Transverse colon (tissue), 4 donors: ENCODE data around the gene PDE4D. TPM values are rescaled to one million over a fixed set of nuclear protein-coding genes. Genes with fewer than 3 reads are reported as not detected.
"Not testable (repeated sequence)": the region's sequence is repeated elsewhere in the genome, so short reads cannot be mapped to it uniquely, and the experiment has no call there.

Experiments used
- DNase-seq: peaks from one replicate; pipeline ENCODE4 v3.0.0-alpha.2; 2019
- H3K27ac ChIP-seq, 4 donors: fragments of 200-600 bp; sonication (generic); 2 replicates each; pipeline ENCODE4 v1.5.1; 2016 to 2018; ENCODE audit warnings: inconsistent platforms in 4 of 4
- H3K27me3 ChIP-seq: fragments of 200-600 bp; sonication (generic); 2 replicates; pipeline ENCODE4 v1.5.1; 2017; ENCODE audit warnings: inconsistent platforms
- H3K36me3 ChIP-seq, 4 donors: fragments of 200-600 bp; sonication (generic); 2 replicates each; pipeline ENCODE4 v1.5.1; 2017 to 2019; ENCODE audit warnings: inconsistent platforms in 4 of 4
- H3K4me1 ChIP-seq, 4 donors: fragments of 200-600 bp; sonication (generic); 2 replicates each; pipeline ENCODE4 v1.5.1; 2017 to 2020; ENCODE audit warnings: inconsistent platforms in 4 of 4
- H3K4me3 ChIP-seq, 4 donors: fragments of 200-600 bp; sonication (generic); 1 replicate in 1 of 4; 2 replicates in 3 of 4; pipeline versions ENCODE4 v1.5.1 to v1.6.1; 2017 to 2019; ENCODE audit warnings: inconsistent platforms in 4 of 4
- H3K9me3 ChIP-seq, 2 donors: fragments of 200-600 bp; sonication (generic); 2 replicates each; pipeline ENCODE4 v1.5.1; 2017 to 2019; ENCODE audit warnings: inconsistent platforms in 2 of 2
- CTCF ChIP-seq, 5 experiments: fragments of 200-600 bp in 3 of 5; fragments of 450-650 bp in 2 of 5; sonication (generic) in 3 of 5; IDR thresholded peaks; 1 replicate in 2 of 5; 2 replicates in 3 of 5; pipeline ENCODE4 v1.5.1; 2016 to 2017; ENCODE audit warnings: antibody characterized with exemption in 5 of 5, inconsistent platforms in 3 of 5, mild to moderate bottlenecking in 2 of 5, moderate library complexity in 1 of 5
- EP300 ChIP-seq: sonication (generic); formaldehyde crosslinking; IDR thresholded peaks from one replicate; pipeline ENCODE4 v1.6.1; 2017; ENCODE audit warnings: antibody characterized with exemption, low read depth
- POLR2A ChIP-seq: fragments of 450-650 bp; IDR thresholded peaks from one replicate; pipeline ENCODE4 v1.6.1; 2016; ENCODE audit warnings: antibody characterized with exemption, mild to moderate bottlenecking, moderate library complexity
- POLR2AphosphoS5 ChIP-seq, 3 donors: sonication (generic); formaldehyde crosslinking; IDR thresholded peaks; one replicate each; pipeline ENCODE4 v1.6.1; 2016; ENCODE audit warnings: antibody characterized with exemption in 3 of 3
- WGBS, 2 donors: methylation state at CpG; one replicate each; pipeline ENCODE4 v1.1.5; 2018; ENCODE audit warnings: low coverage in 1 of 2; 5-methylcytosine and 5-hydroxymethylcytosine counted together
- in situ Hi-C, 4 donors: fragments of 200-750 bp; cut with MboI; loops; one replicate each; pipeline versions ENCODE4 v1.15.0 to v1.15.1; 2017; ENCODE audit warnings: low sequenced_read_pairs in 3 of 4, low pct_ligation_motif_present in 1 of 4, low pct_unique_long_range_greater_than_20kb in 1 of 4
- intact Hi-C: fragments of 100-400 bp; cut with DNase I; formaldehyde crosslinking; loops from one replicate; pipeline ENCODE4 v1.15.1; 2023; ENCODE audit warnings: low total_unique reads
- total RNA-seq, 4 donors: library from RNA; depleted of rRNA; stranded (reverse); fragments of >200 nt; gene quantifications; one replicate each; pipeline ENCODE4 v1.1.0, GENCODE V29; 2016

PDE4D gene
- total RNA-seq, 4 donors from 2014 or later = 47.0 to 302 (median 73.6) TPM

DNA sequence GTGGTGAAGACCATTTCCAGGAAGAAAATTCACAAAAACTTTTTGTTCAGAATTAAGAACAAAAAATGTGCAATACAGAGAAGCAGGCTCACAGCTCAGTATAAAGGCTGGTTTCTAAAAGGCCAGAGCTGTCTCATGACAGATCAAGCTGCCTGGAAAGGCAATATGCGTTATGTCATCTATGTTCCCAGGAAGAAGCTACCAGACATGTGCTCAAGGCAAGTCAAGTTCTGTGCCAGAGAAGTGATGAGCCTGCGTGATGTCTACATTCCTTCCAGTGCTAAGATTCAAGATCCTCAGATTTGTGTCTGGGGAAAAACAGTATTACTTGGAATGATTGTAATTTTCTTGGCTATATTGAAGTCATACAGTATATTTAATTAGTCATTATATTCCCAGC lies 104.3 kb downstream of the PDE4D start:
- in situ Hi-C loops (loop anchor here (25.0 kb wide), 4 partner anchors 277 to 902 kb away; no protein-coding TSS in a partner anchor), intact Hi-C loops (no loop called here)
- 37 to 69% methylated on average over 2 of the region's 2 CpGs for WGBS, 2 donors
- Histone ChIP-seq H3K9me3 (no peaks in the 10 kb centered on the region), H3K27ac (peak overlapping the region; percentile 53 to 75 (median 60)), H3K4me3 (no peak overlapping the region), H3K4me1 (peaks cover 0 to 5% (median 0%) of the 10 kb centered on the region in 4 donors), H3K27me3 (no peaks in the 10 kb centered on the region), H3K36me3 (no peaks in the 10 kb centered on the region)
- TF ChIP-seq CTCF (IDR thresholded peaks at IDR 0.05) (no peak), EP300 (peak; percentile 43), POLR2AphosphoS5 (IDR thresholded peaks at IDR 0.05) (peak; percentile 63 to 66 (median 64)), POLR2A (no peak)
- DNase-seq = no peak

DNA sequence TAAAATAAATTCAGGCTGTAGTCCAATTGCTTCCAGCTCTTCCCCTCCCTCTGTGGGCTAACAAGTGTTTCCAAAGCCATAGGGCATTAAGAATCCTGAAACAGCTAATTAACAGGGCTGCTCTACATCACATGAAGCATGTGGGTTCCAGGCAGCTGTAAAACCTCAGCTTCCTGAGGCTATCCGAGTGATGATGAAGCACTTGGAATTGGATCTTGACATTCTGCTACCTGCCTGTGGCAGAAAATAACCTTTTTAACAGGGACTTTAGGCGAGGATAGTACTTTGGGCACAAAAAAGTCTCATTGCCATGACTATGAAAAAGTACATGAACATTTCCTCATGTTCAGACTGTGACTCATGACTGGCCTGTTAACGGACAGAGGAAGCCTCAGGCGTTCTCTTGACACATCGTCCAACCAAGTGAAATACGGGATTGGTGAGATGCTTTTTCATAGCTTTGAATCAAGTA lies 107.2 kb downstream of the PDE4D start:
- Histone ChIP-seq H3K27ac (peak overlapping the region in 3 of 4 donors; percentile 37 to 56 (median 52)), H3K9me3 (no peaks in the 10 kb centered on the region), H3K4me1 (peaks cover 0 to 5% (median 0%) of the 10 kb centered on the region in 4 donors), H3K27me3 (no peaks in the 10 kb centered on the region), H3K36me3 (no peaks in the 10 kb centered on the region), H3K4me3 (no peak overlapping the region)
- WGBS, 2 donors = 43 to 67% methylated on average over 2 to 6 of the region's 6 CpGs
- DNase-seq = no peak
- intact Hi-C loops (no loop called here), in situ Hi-C loops (loop anchor here (25.0 kb wide), 4 partner anchors 274 to 899 kb away; no protein-coding TSS in a partner anchor)
- TF ChIP-seq CTCF (IDR thresholded peaks at IDR 0.05) (no peak), POLR2A (no peak), POLR2AphosphoS5 (IDR thresholded peaks at IDR 0.05) (peak; percentile 25 to 52 (median 32))

DNA sequence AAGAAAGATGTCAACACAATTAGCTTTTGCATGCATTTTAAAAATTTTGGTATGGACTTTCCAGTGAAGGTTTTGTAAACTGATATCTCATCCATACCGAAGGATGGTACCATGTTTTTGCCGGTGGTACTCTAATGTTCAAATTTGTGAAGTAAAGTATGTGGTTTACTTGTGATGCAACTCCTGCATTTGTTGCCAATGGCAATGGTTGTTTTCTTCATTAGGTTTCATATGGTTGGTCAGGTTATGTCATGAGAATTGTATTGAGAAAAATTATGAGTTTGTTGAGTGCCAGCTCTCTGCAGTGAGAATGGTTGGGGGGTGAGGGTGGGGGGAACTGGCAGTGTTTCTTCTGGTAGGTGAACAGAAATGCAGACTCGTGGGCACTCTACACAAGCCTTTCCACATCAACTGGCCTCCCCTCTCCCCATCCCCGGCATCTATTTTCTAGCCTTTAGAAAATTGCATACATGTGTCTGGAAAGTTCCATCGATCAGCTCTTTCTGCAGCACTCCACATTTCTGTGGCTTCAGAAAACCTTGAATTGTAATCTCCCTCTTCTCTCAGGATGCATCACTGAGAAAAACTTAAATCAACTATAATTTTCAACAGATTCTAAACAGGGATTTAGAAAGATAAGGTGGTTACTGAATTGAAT lies 107.7 kb downstream of the PDE4D start:
- Histone ChIP-seq H3K4me3 (no peak overlapping the region), H3K4me1 (peaks cover 0 to 5% (median 0%) of the 10 kb centered on the region in 4 donors), H3K27ac (peak overlapping the region in 3 of 4 donors; percentile 37 to 56 (median 52)), H3K9me3 (no peaks in the 10 kb centered on the region), H3K27me3 (no peaks in the 10 kb centered on the region), H3K36me3 (no peaks in the 10 kb centered on the region)
- no peak for DNase-seq
- no peak for TF ChIP-seq POLR2A
- TF ChIP-seq EP300 = no peak
- no peak for TF ChIP-seq CTCF (IDR thresholded peaks at IDR 0.05)
- TF ChIP-seq POLR2AphosphoS5 (IDR thresholded peaks at IDR 0.05) = no peak
- intact Hi-C loops (no loop called here), in situ Hi-C loops (loop anchor here (25.0 kb wide), 4 partner anchors 274 to 899 kb away; no protein-coding TSS in a partner anchor)
- 89 to 97% methylated on average over 2 to 5 of the region's 5 CpGs for WGBS, 2 donors

DNA sequence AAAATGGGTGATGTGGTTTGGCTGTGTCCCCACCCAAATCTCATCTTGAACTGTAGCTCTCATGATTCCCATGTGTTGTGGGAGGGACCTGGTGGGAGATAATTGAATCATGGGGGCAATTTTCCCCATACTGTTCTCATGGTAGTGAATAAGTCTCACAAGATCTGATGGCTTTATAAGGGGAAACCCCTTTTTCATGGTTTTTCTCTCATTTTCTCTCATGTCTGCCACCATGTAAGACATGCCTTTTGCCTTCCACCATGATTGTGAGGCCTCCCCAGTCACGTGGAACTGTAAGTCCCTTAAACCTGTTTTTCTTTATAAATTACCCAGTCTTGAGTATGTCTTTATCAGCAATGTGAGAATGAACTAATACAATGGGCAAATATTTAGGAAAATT lies 108.8 kb downstream of the PDE4D start:
- H3K36me3 ChIP-seq, DNase-seq, H3K9me3 ChIP-seq, H3K4me3 ChIP-seq, H3K27ac ChIP-seq, H3K4me1 ChIP-seq, intact Hi-C loops, H3K27me3 ChIP-seq: not testable (repeated sequence)
- in situ Hi-C loops = loop anchor here (25.0 kb wide), 4 partner anchors 272 to 897 kb away; no protein-coding TSS in a partner anchor
- WGBS, 2 donors = 73 to 90% methylated on average over 1 of the region's 1 CpG
